ENCODE measurements around the gene BIVM. TPM values are rescaled to one million over a fixed set of nuclear protein-coding genes. Genes with fewer than 3 reads are reported as not detected.

The BIVM gene
- total RNA-seq, 1 donor from 2014 or later, result 16.6 TPM

- Mint-ChIP-seq H3K4me3 (ENCODE audit: unreplicated experiment) (no peak overlapping the region), H3K4me1 (ENCODE audit: unreplicated experiment) (peaks cover 5% of the 10 kb centered on the region), H3K36me3 (ENCODE audit: low read depth, unreplicated experiment) (peaks cover 3% of the 10 kb centered on the region), H3K27me3 (ENCODE audit: unreplicated experiment) (peaks cover 1% of the 10 kb centered on the region), H3K9me3 (ENCODE audit: unreplicated experiment) (no peaks in the 10 kb centered on the region), H3K27ac (ENCODE audit: unreplicated experiment) (no peak overlapping the region)
- DNase-seq (ENCODE audit: low spot score), result no peak
- TF ChIP-seq, protein P1, sequence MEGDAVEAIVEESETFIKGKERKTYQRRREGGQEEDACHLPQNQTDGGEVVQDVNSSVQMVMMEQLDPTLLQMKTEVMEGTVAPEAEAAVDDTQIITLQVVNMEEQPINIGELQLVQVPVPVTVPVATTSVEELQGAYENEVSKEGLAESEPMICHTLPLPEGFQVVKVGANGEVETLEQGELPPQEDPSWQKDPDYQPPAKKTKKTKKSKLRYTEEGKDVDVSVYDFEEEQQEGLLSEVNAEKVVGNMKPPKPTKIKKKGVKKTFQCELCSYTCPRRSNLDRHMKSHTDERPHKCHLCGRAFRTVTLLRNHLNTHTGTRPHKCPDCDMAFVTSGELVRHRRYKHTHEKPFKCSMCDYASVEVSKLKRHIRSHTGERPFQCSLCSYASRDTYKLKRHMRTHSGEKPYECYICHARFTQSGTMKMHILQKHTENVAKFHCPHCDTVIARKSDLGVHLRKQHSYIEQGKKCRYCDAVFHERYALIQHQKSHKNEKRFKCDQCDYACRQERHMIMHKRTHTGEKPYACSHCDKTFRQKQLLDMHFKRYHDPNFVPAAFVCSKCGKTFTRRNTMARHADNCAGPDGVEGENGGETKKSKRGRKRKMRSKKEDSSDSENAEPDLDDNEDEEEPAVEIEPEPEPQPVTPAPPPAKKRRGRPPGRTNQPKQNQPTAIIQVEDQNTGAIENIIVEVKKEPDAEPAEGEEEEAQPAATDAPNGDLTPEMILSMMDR (IDR thresholded peaks at IDR 0.05; ENCODE audit: unreplicated experiment), result no peak
Measured at GRCh38 chr13:102879793-102880499, 81.0 kb downstream of the BIVM start.

DNA sequence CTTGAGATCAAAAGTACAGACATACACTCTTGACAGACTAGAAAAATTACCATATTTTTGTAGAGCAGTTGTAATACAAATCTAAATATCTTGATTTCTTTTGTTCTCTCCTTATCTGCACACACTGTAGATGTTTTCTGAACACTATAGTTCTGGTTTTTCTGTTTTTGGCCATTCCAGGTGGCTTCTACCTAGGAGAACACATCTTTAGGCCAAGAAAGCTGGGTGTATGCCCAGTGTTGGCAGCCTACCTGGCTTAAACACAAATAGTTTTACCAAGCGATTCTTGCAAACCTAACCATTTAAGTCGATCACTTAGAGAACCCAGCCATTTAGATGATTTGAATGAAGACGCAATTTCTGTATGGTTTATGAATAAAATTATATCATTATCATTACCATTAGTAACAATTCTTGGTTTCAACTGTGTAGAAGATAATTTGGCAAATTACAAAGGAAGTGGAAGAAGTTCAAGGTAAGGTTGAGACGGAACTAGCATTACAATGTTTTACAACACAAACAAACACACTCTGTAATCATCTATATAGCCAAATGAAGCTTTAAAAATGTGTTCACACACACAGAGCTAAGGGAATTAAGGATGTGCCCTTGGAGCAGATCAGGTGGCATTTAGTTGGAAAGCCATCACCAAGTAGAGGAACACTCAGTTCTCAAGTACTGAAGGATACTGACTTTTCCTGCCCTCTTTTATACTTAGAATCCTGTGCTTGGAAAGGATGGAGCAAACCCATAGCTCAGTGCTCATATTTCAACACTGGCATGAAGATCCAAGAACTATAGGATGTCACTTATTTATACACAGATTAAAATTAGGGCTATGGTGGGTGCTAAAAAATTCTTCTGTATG, 83.1 kb downstream of the BIVM start:
- Mint-ChIP-seq H3K9me3 (ENCODE audit: unreplicated experiment) (no peaks in the 10 kb centered on the region), H3K27me3 (ENCODE audit: unreplicated experiment) (no peaks in the 10 kb centered on the region), H3K4me1 (ENCODE audit: unreplicated experiment) (peaks cover 5% of the 10 kb centered on the region), H3K27ac (ENCODE audit: unreplicated experiment) (no peak overlapping the region), H3K4me3 (ENCODE audit: unreplicated experiment) (no peak overlapping the region), H3K36me3 (ENCODE audit: low read depth, unreplicated experiment) (no peaks in the 10 kb centered on the region)
- DNase-seq (ENCODE audit: low spot score), result no peak
- TF ChIP-seq, protein P1 (IDR thresholded peaks at IDR 0.05; ENCODE audit: unreplicated experiment), result no peak

Other genes with a start within 250 kb of the BIVM start
- 91.2 TPM for gene TPP2, start 202.1 kb upstream of the BIVM start, total RNA-seq (ENCODE audit: unreplicated experiment)
- not detected for gene METTL21C, start 104.1 kb upstream of the BIVM start, total RNA-seq (ENCODE audit: unreplicated experiment)
- 10.5 TPM for gene TEX30, start 25.3 kb upstream of the BIVM start, total RNA-seq (ENCODE audit: unreplicated experiment)
- 15.2 TPM for gene POGLUT2, start 143 bp upstream of the BIVM start, total RNA-seq (ENCODE audit: unreplicated experiment)
- 43.8 TPM for gene ERCC5, start 46.9 kb downstream of the BIVM start, total RNA-seq (ENCODE audit: unreplicated experiment)